ENCODE results near the gene WDR31.

The WDR31 gene

DNA sequence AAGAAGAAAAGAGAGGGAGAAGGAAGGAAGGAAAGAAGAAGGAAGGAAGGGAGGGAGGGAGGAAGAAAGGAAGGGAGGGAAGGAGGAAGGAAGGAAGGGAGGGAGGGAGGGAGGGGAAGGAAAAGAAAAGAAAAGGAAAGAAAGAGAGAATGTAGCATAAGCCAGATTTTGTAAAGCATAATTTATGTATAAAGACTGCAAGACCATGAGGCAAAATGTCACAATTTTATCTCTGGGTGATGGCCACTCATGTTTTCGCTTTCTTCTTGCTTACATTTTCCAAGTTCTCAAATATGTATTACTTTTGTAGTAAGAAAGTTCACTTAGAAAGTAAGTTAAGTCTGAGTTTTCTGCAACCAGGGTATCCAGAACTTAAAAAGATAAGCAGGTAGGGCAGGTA, 33.5 kb downstream of the WDR31 start:
- DNase-seq (ENCODE audit: extremely low read depth, low read depth): no peak
- TF ChIP-seq, protein P1, sequence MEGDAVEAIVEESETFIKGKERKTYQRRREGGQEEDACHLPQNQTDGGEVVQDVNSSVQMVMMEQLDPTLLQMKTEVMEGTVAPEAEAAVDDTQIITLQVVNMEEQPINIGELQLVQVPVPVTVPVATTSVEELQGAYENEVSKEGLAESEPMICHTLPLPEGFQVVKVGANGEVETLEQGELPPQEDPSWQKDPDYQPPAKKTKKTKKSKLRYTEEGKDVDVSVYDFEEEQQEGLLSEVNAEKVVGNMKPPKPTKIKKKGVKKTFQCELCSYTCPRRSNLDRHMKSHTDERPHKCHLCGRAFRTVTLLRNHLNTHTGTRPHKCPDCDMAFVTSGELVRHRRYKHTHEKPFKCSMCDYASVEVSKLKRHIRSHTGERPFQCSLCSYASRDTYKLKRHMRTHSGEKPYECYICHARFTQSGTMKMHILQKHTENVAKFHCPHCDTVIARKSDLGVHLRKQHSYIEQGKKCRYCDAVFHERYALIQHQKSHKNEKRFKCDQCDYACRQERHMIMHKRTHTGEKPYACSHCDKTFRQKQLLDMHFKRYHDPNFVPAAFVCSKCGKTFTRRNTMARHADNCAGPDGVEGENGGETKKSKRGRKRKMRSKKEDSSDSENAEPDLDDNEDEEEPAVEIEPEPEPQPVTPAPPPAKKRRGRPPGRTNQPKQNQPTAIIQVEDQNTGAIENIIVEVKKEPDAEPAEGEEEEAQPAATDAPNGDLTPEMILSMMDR (IDR thresholded peaks at IDR 0.05; ENCODE audit: low read depth, low read length, missing control alignments): no peak

DNA sequence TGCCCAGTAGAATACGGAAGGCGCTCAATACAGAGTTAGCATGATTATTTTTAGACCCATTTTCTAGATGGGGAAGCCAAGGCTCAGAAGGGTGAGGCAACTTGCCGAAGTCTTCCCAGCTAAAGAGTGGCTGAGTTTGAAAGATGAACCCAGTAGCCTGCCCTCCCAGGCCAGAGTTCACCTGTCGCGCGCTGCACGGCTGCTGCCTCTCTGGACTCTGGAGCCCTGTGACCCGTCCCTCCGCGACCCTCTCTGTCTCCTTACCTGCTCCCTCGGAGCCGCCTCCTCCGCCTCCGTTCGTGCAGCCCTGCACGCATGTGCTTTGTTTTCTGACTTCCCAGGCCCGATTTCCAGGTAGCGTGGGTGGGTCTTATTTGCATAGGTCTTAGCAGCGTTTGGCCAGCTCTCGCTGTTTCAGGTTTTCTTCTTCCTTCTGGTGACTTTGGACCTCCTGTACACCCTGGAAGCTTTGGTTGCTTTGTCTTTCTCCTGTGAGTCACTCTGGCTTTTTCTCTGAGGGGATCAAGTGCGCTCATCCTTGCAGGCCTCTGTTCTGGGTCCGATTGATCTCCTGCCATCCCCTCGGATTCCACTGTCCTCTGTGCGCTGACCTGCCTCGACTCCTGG, 37.2 kb downstream of the WDR31 start, which contains the start of gene RNF183:
Gene RNF183 (minus strand): TSS at position 585 of the 627 bp plus-strand sequence. CDS start 5,192 bp downstream, outside the sequence.
- DNase-seq (ENCODE audit: extremely low read depth, low read depth): no peak
- TF ChIP-seq, protein P1 (IDR thresholded peaks at IDR 0.05; ENCODE audit: low read depth, low read length, missing control alignments): no peak

More for the DNA sequence above, 33.5 kb downstream of the WDR31 start:
- no peak overlapping the region for H3K4me3 ChIP-seq (replicated peaks; ENCODE audit: low read depth, low read length)

DNA sequence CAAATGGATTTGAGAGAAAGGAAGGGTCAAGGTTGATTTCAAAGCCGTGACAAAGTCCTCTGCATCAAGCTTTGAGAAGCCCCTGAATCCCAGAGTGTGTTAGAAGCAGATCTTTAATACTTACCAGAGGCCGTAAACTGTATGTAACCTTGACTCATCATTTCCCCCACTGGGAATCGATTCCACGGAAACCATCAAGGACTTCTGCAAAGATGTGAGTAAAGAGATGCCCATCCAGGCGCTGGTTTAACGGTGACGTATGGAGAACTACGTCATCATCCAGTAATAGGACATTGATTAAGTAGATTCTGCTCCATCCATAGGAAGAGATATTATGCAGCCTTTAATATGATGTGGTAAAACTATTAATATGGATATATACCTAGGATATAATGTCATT, 38.5 kb downstream of the WDR31 start:
- TF ChIP-seq, protein P1 (IDR thresholded peaks at IDR 0.05; ENCODE audit: low read depth, low read length, missing control alignments): no peak
- no peak overlapping the region for H3K4me3 ChIP-seq (replicated peaks; ENCODE audit: low read depth, low read length)
- no peak for DNase-seq (ENCODE audit: extremely low read depth, low read depth)

More for the DNA sequence above, 37.2 kb downstream of the WDR31 start, which contains the start of gene RNF183:
- H3K4me3 ChIP-seq (replicated peaks; ENCODE audit: low read depth, low read length): no peak within 1 kb of the TSS

DNA sequence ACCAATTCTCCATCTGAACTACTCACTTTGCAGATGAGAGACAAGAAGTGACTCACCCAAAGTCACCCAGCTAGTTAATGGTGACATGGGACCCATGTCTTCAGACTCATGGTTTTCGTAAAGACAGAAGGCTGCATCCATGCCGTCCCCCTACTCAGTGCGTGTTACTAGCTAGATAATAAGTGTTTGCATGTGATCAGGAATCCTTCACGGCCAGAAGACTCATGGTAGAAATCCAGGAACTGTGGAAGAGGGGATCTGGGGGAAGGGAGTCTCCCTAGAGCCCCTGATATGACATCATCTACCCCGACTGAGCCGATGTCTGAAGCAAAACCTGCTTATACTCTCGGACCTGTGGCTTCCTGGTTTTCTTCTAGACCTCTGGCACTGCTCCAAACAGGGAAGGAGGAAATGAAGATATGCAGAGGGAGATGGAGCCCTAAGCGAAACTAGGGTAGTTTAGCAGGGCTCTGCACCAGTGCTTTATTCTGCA, 40.2 kb downstream of the WDR31 start:
- DNase-seq (ENCODE audit: extremely low read depth, low read depth): no peak
- TF ChIP-seq, protein P1 (IDR thresholded peaks at IDR 0.05; ENCODE audit: low read depth, low read length, missing control alignments): no peak

DNA sequence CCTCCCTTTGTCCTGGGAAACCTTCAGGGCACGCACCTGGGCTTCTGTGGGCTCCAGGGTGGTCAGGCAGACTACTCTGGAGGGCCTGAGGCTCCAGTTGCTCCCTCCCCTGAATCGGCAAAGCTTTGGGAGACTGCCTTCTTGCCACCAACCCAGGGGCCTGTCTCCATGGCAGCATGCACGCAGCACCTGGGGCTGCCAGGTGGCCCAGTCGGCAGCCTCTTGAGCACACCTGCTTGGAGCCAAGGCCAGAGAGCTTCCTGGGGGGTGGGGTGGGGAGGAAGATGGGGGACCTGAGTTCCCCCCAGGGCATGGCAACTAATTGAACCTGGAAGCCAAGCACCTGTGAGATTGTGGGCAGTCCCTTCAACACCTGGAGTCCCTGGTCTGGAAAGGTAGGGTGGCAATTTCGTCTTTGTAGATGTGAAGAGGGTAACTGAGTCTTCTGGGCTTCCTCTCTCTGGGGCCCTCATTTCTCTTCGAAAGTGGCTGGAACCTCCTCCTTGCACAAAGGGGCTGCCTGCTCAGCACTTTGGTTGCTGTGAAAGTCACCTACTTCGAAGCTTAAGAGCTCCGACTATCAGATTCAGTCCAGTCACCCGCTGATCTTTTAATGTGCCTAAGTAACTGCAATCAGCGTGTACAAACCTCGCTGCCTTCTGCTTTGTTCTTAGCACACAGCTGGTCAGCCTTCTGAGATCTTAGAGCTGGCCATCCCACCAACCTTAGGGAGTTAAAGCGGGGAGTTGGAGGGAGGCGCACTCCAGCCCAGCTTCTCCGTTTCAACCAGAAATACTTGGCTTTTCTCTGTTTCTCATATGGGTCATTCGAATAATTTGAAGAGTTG, 40.9 kb downstream of the WDR31 start:
- TF ChIP-seq, protein P1 (IDR thresholded peaks at IDR 0.05; ENCODE audit: low read depth, low read length, missing control alignments): no peak
- no peak for DNase-seq (ENCODE audit: extremely low read depth, low read depth)
- no peak overlapping the region for H3K4me3 ChIP-seq (replicated peaks; ENCODE audit: low read depth, low read length)

More for the DNA sequence above, 40.2 kb downstream of the WDR31 start:
- no peak overlapping the region for H3K4me3 ChIP-seq (replicated peaks; ENCODE audit: low read depth, low read length)

DNA sequence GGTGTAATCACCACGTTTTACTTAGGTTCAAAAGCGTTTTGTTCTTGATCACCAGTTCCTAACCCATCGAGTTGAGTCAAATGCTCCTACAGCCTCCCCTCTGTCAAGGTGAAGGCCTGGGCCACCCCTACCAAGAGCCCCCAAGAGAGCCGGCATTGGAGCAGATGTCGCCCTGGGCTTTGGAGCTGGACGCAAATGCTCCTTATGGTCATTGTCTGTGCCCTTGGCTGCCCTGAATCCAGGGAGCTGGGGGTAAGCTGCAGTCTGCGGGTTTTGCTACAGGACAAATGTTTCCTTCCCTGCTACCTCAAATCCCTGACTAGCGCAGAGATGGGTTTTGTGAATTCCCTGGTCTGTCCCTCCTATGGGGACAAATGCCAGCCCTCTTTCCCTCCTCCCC, 41.8 kb downstream of the WDR31 start:
- no peak for DNase-seq (ENCODE audit: extremely low read depth, low read depth)
- H3K4me3 ChIP-seq (replicated peaks; ENCODE audit: low read depth, low read length): no peak overlapping the region
- TF ChIP-seq, protein P1 (IDR thresholded peaks at IDR 0.05; ENCODE audit: low read depth, low read length, missing control alignments): no peak
